DND-41 (cell line): ENCODE measurements around the gene KCNB1.

Source experiments
- EZH2 ChIP-seq: IDR thresholded peaks from 3 replicates; pipeline ENCODE4 v1.6.1; 2012; ENCODE audit warnings: borderline replicate concordance, low read depth, mild to moderate bottlenecking, moderate library complexity, low read length, inconsistent platforms; ENCODE audit not compliant: severe bottlenecking
- TF ChIP-seq, protein P1 (sequence below): IDR thresholded peaks from 2 replicates; pipeline ENCODE4 v1.5.1; 2012; ENCODE audit warnings: borderline replicate concordance, low read length, moderate library complexity, mild to moderate bottlenecking; ENCODE audit not compliant: poor library complexity, severe bottlenecking; ENCODE audit errors: extremely low read depth

DNA sequence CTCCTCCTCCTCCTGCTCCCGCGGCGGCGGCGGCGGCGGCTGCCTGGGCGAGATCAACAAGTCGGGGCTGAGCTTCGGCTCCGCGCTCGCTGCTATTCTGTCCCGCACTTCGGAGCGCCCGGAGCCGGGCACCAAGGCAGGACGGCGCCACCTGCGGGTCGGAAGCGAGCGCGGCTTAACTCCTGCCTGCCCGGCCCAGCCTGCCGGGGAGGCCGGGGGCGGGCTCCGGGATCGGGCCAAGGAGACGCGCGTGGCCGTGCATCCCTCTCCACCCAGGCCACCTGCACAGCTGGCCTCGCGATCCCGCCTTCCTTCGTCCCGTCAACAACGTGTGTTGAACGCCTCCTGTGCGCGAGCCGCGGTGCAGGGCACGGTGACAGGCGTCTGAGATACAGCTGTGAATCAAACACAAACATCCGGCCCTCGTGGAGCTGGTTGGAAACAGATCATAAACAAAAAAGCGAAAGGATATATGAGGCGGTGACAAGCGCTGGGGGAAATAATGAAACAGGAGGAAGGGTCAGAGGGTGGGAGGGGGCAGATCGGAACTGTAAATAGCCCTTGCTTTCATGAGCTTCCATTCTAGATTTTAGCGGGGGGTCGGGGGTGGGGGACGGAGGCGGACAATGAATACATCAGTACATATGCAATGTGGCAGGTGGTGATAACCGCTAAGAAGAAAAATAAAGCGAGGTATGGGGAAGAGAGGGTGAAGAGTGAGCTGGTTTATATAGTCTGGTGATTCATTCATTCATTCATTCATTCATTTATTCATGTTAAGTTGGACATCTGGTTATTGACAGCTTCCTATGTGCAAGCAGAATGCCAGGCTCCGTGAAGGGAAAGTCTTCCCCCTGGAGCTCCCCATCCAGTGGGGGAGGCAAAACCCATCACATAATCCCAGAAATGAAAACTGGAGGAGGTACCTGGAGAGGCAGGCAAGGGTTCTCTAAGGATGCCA lies 2.0 kb upstream of the KCNB1 start:
- TF ChIP-seq, protein P1, sequence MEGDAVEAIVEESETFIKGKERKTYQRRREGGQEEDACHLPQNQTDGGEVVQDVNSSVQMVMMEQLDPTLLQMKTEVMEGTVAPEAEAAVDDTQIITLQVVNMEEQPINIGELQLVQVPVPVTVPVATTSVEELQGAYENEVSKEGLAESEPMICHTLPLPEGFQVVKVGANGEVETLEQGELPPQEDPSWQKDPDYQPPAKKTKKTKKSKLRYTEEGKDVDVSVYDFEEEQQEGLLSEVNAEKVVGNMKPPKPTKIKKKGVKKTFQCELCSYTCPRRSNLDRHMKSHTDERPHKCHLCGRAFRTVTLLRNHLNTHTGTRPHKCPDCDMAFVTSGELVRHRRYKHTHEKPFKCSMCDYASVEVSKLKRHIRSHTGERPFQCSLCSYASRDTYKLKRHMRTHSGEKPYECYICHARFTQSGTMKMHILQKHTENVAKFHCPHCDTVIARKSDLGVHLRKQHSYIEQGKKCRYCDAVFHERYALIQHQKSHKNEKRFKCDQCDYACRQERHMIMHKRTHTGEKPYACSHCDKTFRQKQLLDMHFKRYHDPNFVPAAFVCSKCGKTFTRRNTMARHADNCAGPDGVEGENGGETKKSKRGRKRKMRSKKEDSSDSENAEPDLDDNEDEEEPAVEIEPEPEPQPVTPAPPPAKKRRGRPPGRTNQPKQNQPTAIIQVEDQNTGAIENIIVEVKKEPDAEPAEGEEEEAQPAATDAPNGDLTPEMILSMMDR = no peak
- no peak for TF ChIP-seq EZH2
